ENCODE measurements around the gene STK32B. TPM values are rescaled to one million over a fixed set of nuclear protein-coding genes. Genes with fewer than 3 reads are reported as not detected.

STK32B gene
- total RNA-seq, 1 donor from 2014 or later: 46.9 TPM

- peaks cover 25% of the 10 kb centered on the region for H3K4me1 Mint-ChIP-seq (ENCODE audit: unreplicated experiment)
- peaks cover 20% of the 10 kb centered on the region for H3K36me3 Mint-ChIP-seq (ENCODE audit: unreplicated experiment)
- no peak for DNase-seq (ENCODE audit: extremely low spot score, unreplicated experiment)
- H3K9me3 Mint-ChIP-seq (ENCODE audit: unreplicated experiment): peaks cover 10% of the 10 kb centered on the region
- no peak overlapping the region for H3K4me3 Mint-ChIP-seq (ENCODE audit: unreplicated experiment)
- no peak for TF ChIP-seq CTCF (IDR thresholded peaks at IDR 0.05)
- H3K27ac Mint-ChIP-seq (ENCODE audit: unreplicated experiment): no peak overlapping the region
- H3K27me3 Mint-ChIP-seq (ENCODE audit: unreplicated experiment): no peaks in the 10 kb centered on the region
Observed at GRCh38 chr4:5338531-5338930, 287.3 kb downstream of the STK32B start.

- peaks cover 6% of the 10 kb centered on the region for H3K9me3 Mint-ChIP-seq (ENCODE audit: unreplicated experiment)
Observed at GRCh38 chr4:5340991-5341451, 289.7 kb downstream of the STK32B start.

GRCh38 chr4:5341526-5341925 lies 290.2 kb downstream of the STK32B start:
- no peak for DNase-seq (ENCODE audit: extremely low spot score, unreplicated experiment)
- TF ChIP-seq CTCF (IDR thresholded peaks at IDR 0.05): no peak
- peaks cover 6% of the 10 kb centered on the region for H3K9me3 Mint-ChIP-seq (ENCODE audit: unreplicated experiment)
- H3K4me1 Mint-ChIP-seq (ENCODE audit: unreplicated experiment): peaks cover 25% of the 10 kb centered on the region
- no peaks in the 10 kb centered on the region for H3K27me3 Mint-ChIP-seq (ENCODE audit: unreplicated experiment)
- H3K4me3 Mint-ChIP-seq (ENCODE audit: unreplicated experiment): no peak overlapping the region
- H3K36me3 Mint-ChIP-seq (ENCODE audit: unreplicated experiment): peaks cover 16% of the 10 kb centered on the region
- no peak overlapping the region for H3K27ac Mint-ChIP-seq (ENCODE audit: unreplicated experiment)

More at GRCh38 chr4:5340991-5341451, 289.7 kb downstream of the STK32B start:
- peaks cover 18% of the 10 kb centered on the region for H3K36me3 Mint-ChIP-seq (ENCODE audit: unreplicated experiment)
- TF ChIP-seq CTCF (IDR thresholded peaks at IDR 0.05): no peak
- no peak overlapping the region for H3K4me3 Mint-ChIP-seq (ENCODE audit: unreplicated experiment)
- H3K27ac Mint-ChIP-seq (ENCODE audit: unreplicated experiment): no peak overlapping the region
- no peak for DNase-seq (ENCODE audit: extremely low spot score, unreplicated experiment)
- H3K4me1 Mint-ChIP-seq (ENCODE audit: unreplicated experiment): peaks cover 25% of the 10 kb centered on the region
- H3K27me3 Mint-ChIP-seq (ENCODE audit: unreplicated experiment): no peaks in the 10 kb centered on the region

- H3K27ac Mint-ChIP-seq (ENCODE audit: unreplicated experiment): no peak overlapping the region
- no peaks in the 10 kb centered on the region for H3K27me3 Mint-ChIP-seq (ENCODE audit: unreplicated experiment)
- no peak overlapping the region for H3K4me3 Mint-ChIP-seq (ENCODE audit: unreplicated experiment)
- TF ChIP-seq CTCF (IDR thresholded peaks at IDR 0.05): no peak
- peaks cover 20% of the 10 kb centered on the region for H3K4me1 Mint-ChIP-seq (ENCODE audit: unreplicated experiment)
- no peak for DNase-seq (ENCODE audit: extremely low spot score, unreplicated experiment)
- H3K9me3 Mint-ChIP-seq (ENCODE audit: unreplicated experiment): peaks cover 13% of the 10 kb centered on the region
- peaks cover 7% of the 10 kb centered on the region for H3K36me3 Mint-ChIP-seq (ENCODE audit: unreplicated experiment)
Observed at GRCh38 chr4:5355846-5356245, 304.6 kb downstream of the STK32B start.

- Mint-ChIP-seq H3K27ac (ENCODE audit: unreplicated experiment) (peak overlapping the region; percentile 32), H3K4me3 (ENCODE audit: unreplicated experiment) (no peak overlapping the region), H3K9me3 (ENCODE audit: unreplicated experiment) (peaks cover 5% of the 10 kb centered on the region), H3K27me3 (ENCODE audit: unreplicated experiment) (no peaks in the 10 kb centered on the region), H3K4me1 (ENCODE audit: unreplicated experiment) (peaks cover 20% of the 10 kb centered on the region), H3K36me3 (ENCODE audit: unreplicated experiment) (peaks cover 7% of the 10 kb centered on the region)
- DNase-seq (ENCODE audit: extremely low spot score, unreplicated experiment): no peak
- no peak for TF ChIP-seq CTCF (IDR thresholded peaks at IDR 0.05)
Observed at GRCh38 chr4:5357870-5358269, 306.6 kb downstream of the STK32B start.
